ENCODE measurements around the gene ALAS2.
"Not testable (repeated sequence)": the region's sequence is repeated elsewhere in the genome, so short reads cannot be mapped to it uniquely, and the experiment has no call there.

The ALAS2 gene, protein sequence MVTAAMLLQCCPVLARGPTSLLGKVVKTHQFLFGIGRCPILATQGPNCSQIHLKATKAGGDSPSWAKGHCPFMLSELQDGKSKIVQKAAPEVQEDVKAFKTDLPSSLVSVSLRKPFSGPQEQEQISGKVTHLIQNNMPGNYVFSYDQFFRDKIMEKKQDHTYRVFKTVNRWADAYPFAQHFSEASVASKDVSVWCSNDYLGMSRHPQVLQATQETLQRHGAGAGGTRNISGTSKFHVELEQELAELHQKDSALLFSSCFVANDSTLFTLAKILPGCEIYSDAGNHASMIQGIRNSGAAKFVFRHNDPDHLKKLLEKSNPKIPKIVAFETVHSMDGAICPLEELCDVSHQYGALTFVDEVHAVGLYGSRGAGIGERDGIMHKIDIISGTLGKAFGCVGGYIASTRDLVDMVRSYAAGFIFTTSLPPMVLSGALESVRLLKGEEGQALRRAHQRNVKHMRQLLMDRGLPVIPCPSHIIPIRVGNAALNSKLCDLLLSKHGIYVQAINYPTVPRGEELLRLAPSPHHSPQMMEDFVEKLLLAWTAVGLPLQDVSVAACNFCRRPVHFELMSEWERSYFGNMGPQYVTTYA

DNA sequence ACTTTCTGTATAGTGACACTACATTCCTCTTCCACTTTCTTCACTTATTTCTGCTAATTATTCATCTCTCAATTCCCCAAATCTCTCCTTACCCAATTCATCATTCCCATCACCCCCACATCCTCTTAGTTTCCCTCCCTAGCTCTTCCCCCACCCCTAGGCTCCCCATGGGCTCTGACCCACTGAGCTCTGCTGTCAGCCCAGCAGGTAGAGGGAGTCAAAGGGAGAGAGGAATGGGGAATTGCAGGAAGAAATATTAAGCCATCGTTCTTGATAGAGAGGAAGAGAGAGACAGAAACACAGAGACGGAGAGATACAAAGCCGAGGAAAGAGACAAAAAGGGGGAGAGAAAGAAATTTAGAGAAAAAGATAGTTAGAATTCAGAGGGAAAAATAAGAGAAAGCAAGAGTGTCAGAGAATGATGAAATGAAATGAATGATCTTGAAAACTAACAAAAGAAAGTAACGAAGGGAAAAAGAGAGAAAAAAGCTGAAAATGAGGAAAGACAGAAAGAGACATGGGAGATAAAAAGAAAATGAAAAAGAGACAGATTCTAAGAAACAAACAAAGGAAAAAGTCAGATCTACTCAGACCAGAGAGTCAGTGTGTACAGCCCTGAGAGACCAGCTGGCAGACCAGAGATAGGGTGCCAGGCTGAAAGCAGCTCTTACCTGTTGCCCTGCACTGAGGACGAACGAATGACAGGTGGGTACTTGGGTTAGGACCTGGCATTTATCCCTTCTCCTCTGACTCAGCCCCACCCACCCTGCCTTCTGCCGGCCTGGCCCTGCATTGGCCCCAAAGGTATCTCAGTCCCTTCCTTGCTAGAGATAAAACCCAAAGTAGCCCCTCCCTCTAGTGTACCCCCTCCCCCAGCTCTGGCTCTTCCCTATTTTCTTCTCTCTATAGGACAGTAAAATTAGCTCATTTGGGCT lies at the start of gene ALAS2:
Gene ALAS2 (minus strand): TSS at position 707 of the 935 bp plus-strand sequence. CDS start 4,977 bp downstream, outside the sequence.
- no peak for DNase-seq

DNA sequence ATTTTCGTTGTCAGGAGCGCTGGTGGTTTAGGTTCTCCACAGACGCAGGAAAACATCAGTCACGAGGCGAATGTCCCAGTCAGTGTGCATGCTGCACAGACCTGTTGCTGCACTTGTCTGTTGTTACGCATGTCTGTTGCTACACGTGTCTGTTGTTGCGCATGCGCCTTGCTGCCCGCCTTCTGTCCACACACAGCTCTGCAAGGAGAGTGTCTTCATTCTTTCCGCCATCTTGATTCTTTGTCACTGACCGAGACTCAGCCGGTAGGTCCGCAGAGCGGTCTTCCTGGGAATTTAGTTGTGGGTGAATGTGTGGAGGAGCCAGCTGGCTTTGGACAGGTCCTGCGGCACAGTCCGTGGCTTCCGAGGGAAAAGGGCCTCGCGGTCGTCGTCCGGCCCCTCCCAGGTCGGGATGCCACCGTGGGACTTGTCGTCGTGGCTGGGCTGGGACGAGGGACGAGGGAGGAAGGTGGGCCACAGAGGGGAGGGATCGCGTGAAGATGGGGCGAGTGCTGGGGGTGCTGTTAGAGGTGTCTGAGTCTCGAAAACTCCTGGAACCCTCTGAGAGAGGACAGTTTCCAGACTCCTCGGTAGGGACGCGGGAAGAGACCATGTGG lies 44.2 kb upstream of the ALAS2 start, which contains the start of gene PAGE2B:
Gene PAGE2B (plus strand): TSS at position 180 of the 617 bp plus-strand sequence. CDS start 1,012 bp downstream, outside the sequence.
- DNase-seq = no peak

DNA sequence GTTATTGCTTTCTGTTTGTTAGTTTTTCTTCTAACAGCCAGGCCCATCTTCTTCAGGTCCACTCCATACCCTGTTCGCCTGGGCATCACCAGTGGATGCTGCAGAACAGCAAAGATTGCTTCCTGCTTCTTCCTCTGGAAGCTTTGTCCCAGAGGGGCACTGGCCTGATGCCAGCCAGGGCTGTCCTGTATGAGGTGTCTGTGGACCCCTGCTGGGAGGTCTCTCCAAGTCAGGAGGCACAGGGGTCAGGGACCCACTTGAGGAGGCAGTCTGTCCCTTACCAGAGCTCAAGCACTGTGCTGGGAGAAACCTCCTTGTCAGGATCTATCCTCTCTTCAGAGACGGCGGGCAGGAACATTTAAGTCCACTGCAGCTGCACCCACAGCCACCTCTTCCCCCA lies 41.5 kb upstream of the ALAS2 start:
- no peak for DNase-seq

DNA sequence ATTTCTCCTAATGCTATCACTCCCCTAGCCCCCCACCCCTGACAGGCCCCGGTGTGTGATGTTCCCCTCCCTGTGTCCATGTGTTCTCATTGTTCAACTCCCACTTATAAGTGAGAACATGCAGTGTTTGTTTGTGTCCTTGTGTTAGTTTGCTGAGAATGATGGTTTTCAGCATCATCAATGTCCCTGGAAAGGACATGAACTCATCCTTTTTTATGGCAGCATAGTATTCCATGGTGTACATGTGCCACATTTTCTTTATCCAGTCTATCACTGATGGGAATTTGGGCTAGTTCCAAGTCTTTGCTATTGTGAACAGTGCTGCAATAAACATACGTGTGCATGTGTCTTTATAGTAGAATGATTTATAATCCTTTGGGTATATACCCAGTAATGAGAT lies 36.4 kb upstream of the ALAS2 start:
- not testable (repeated sequence) for DNase-seq

DNA sequence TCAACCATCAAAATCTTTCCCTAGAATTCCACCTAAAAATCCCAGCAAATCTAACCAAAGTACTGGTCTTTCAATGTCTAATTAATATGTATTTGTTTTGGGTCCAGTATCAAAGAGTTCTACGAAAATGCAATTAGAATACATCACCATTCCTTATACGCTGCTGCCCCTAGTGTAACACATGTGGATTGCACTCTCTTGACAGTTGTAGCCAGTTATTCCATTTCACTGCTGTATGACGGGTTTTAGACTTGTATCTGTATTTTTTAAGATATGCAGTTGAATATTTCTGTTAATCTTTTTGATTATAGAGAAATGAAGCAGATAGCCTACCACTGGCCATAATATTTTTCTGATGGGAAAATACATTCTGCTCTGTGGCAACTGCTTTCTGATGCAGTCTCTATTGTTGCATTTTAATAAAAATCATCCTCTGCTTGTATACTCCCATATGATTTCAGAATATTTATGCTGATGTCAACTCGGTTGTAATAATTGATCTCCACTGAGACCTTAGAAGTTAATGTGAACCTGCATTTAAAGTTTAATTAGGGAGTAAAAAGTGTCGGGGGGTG lies 27.0 kb upstream of the ALAS2 start:
- DNase-seq = peak; percentile 8

DNA sequence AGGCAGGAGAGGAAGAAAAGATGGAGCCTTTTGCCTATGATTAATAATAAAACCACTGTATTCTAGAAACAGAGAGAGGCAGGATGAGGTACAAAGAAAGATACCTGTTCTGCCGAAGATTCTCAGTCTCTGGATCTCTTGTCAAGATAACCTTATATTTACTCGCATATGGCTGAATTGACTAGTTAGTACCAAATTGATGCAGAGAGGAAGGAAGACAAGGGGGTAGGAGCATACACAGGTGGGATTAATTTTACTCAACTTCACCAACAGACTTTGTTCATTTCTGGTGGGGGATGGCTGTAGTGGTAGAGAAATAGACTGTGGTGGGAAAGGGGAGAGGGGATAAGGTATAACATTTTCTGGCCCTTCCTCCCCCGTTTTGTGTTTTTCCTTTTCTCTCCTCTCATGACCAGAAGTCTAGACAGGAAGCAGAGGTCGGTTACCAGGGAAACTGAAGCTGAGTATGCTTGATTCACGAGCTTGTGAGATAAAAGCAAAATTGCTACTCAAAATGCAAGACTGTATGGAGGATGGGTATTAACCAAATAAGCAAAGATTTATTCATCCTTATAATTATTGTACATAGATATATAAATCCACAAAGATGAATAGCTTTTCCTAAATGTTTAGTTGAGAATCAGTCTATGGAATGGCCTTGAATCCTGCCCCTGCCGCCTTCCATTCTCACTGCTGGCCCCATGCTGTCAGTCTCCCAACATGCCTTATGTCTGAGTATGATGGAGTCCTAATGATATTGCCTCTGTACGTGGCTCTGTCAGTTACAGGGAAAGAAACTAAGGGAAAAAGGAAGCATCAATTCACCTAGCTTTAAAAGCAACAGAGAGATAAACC lies 26.3 kb upstream of the ALAS2 start:
- peak; percentile 16 for DNase-seq

DNA sequence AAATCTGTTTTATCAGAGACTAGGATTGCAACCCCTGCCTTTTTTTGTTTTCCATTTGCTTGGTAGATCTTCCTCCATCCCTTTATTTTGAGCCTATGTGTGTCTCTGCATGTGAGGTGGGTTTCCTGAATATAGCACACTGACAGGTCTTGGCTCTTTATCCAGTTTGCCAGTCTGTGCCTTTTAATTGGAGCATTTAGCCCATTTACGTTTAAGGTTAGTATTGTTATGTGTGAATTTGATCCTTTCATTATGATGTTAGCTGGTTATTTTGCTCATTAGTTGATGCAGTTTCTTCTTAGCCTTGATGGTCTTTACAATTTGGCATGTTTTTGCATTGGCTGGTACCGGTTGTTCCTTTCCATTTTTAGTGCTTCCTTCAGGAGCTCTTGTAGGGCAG lies 19.8 kb upstream of the ALAS2 start:
- not testable (repeated sequence) for DNase-seq

DNA sequence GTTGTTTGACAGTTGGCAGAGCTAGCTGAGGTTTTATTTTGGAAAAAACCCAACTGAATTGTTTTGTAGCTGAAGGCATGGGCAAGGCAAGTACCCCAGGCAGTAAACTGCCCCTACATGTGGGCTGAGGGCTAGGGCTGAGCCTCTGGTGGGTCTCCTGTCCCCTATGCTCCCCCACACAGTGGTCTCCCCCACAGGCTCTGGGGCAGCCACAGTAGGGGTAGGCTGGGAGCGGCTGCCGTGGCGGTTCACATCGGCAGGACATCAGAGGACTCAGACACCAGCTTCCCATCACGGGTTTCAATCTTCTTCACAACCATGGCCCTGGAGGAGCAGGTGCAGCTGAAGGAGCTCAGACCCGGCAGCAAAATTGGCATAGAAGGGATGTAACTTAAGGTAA lies 10.7 kb upstream of the ALAS2 start:
- DNase-seq = no peak

DNA sequence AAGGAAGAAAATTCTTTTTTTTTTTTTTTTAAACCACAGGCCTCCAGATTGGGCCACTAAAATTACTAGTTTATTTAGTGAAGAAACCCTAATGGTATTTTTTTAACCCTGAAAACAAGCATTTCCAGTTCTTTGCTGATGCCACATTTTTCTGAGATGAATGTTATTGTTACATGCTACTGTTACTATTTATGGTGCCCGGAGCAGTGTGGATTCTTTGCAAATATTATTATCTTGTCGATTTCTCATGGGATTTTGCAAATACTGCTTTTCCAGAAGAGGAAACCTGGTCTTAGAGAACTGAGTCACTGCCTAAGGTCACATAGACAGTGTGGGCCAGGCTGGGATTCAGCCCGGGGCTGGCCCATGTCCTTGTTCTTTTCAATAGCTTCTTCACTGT lies 8.7 kb upstream of the ALAS2 start:
- peak; percentile 4 for DNase-seq

DNA sequence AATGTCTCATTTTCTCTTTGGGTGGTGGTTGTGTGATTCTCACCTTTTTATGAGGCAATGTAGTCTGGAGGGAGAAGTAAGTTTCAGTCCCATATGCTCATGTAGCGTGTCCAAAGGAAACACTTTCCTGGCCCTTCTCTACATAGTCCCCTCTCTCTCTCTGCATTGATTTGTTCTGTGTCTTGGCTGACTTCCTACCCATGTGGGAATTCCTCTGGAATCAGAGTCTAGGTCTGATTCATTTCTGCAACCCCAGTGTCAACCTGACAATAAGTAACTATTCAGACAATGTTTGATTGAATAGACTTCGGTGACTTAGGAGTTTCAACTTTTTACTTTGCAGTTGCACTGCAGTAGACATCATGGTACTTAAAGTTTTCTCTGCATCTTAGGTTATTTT lies 2.7 kb upstream of the ALAS2 start:
- no peak for DNase-seq

DNA sequence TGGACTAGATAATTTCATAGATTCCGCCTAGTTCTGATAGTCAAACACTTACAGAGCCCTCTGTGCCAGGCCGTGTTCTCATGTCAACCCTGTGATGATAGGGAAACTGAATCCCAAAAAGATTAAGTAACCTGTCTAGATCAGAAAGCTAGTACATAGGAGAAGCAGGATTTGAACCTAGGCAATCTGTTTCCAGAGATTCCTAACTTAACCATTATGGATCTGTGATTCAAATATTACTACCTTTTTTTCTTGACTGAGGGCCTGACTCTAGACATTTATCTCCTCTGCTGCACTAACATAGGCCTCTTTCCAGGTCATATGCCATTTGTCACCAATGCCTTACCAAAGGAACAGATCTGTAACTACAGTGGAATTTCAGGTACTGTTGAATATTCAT lies 1.5 kb downstream of the ALAS2 start:
- no peak for DNase-seq

DNA sequence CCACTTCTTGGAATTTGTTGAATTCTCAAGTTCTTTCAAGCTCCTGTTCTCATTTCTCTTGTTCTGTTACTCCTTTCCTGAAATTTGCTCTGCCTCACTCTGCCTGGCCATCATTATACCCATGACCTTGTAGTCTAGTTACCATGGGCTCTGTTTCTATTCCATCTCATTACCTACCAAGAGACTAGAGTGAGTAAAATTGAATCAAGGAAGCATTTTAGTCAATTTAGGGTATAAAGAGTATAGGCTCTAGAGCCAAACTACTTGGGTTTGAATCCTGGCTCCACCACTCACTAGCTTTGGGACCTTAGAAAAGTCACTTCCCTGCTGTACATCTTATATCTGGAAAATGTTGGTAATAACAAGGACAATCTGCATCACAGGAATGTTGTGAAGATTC lies 2.2 kb downstream of the ALAS2 start:
- DNase-seq = no peak

DNA sequence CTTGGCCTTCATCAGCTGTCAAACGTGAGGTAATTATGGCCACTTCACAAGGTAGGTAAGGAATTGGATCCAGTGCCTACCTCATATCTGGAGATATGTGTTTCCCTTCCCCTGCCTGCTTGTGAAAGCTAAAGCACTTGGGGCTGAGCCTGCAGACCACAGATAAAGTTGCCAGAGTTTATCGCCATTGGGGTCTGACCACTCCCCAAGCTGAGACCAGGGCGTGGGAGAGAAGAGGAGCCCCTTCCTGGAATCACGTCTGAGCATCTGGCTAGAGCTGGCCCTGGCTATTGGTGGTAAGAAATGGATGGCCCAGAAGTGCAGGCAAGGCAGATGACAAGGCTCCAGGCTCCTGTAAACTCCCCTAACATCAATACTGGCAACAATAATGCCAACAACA lies 2.7 kb downstream of the ALAS2 start:
- no peak for DNase-seq

DNA sequence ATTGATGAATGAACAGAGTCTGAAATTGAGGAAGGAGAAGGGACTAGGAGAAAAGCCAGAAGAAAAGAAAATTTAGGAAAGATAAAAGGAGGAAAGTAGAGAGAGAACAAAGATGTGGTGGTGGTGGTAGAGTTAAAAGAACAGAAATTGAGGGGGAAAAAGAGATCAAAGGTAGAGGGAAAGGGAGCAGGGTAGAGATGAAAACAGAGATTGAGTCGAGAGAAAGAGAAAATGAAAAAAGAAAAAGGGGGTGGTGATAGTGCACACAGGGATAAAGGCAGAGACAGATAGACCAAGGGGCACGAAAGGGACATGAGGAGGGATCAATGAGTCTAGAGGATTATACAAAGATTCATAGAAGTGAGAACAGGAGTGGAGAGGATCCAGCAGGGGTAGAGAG lies 3.9 kb downstream of the ALAS2 start:
- DNase-seq = no peak

DNA sequence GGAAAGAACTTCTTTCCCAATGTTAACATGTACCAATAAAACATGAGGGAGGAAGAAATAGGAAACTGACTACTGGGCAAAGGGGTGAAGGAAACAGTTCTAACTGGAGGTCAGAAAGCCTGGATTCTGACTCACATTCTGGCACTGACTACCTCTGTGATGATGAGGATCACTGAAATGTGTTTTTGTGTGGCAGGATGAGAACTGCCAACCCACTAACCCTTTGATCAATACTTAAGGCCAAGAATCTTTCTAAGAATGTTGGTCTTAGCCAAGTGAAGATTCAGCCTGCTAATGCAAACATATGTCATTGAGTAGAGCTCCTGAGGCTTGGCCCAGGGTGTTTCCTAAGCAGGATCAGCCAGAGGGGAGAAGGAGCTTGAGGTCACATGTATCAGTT lies 4.6 kb downstream of the ALAS2 start:
- no peak for DNase-seq

DNA sequence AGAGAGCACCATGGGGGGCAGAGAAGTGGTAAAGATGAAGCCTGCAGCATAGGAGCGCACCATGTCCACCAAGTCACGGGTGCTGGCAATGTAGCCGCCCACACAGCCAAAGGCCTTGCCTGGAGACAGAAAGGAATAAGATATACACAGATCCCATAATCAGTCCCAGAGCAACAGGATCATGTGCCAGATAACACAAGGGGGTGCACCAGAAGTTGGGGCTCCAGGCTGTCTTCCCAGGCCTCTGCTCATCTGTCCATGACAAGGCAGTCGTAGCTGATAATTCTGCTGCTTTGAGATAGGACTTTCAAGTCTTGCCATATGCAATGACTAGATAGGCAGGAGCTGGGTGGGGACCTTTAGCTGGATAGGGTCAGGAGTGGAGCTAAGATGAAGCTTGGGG lies 15.9 kb downstream of the ALAS2 start:
- no peak for DNase-seq

DNA sequence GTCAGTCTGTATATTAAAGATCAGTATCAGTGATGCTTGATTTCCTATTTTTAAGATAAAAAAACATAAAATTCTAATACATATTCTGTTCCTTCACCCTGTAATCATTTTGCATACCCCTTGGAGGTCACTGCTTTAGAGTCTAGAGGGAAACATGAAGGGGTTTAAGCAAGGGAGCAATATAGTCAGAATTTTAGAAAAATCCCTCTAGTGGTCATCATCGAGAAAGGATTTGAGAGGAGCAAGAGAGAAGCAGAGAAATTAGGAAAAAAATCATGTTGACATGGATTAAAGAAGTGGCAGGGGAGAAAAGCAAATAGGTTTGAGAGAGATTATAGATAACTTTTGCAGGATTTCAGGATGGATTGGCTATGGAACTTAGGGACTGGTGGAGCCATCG lies 19.5 kb downstream of the ALAS2 start:
- no peak for DNase-seq

DNA sequence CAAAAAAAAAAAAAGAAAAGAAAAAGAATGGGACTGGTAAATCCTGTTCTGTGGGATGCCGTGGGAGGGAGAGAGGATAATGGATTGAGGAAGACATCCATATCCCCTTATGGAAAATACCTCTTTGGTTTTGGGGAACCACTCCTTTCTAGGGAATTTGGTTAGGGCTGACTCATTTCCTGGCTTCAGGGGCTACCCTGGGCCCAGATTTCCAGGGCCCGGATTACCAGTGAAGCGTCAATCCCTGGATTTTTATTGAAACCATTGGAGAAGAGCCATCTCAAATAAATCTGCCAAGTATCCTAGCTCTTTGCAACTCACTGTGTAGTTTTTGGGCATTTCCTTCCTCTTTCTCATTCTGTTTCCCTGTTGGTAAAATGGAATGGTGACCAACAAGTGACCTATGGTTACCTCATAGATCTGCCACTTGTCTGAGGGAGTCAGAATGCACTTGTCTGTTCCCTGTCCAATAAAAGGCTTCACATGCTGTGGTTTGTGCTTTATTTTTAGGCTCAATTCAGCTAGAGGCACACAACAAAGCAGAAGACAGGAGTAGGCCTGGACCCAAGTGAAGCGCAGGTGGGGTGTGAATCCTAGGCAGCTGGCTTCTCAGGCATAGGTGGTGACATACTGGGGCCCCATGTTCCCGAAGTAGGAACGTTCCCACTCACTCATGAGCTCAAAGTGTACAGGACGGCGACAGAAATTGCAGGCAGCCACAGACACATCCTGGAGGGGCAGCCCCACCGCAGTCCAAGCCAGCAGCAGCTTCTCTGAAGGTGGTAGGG lies 22.0 kb downstream of the ALAS2 start:
- peak; percentile 47 for DNase-seq

DNA sequence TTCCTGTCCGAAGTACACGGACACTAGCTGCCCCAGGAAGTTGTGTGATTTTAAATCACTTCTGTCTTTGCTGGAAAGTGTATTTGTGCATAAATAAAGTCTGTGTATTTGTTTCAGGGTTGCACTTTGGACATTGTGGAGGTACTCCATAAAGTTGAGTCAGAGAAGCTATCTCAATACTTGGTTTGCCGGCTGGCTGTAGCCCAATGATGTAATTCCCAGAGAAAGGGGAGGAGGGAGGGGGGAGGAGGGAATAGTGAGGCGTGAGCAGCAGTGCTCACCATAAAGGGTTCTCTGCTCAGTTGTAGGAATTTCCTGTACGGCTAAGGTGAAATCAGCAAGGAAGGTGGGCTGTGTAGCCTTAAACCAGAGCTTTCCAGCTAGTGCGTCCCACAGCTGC lies 23.1 kb downstream of the ALAS2 start:
- peak; percentile 59 for DNase-seq

DNA sequence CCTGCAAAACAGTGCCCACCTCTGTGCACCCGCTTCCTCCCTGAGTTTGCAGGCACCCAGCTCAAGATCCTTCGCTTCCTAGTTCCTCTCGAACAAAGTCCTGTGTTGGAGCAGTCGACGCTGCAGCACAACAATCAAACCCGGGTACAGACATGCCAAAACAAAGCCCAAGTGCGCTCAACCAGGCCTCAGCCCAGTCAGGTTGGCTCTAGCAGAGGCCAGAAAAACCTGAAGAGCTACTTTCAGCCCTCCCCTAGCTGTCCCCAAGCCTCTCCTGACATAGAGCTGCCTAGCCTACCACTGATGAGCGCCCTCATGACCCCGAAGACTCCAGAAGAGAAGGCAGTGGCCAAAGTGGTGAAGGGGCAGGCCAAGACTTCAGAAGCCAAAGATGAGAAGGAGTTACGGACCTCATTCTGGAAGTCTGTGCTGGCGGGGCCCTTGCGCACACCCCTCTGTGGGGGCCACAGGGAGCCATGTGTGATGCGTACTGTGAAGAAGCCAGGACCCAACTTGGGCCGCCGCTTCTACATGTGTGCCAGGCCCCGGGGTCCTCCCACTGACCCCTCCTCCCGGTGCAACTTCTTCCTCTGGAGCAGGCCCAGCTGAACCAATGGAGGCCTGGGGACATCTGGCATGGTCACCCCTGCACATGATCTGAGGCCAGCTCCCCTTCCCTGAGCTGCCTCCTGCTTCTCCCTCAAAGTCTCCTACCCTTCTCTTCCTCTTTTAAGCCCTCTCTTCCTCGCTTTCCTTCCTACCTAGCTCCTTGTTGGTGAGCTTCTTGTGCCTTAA lies 23.8 kb downstream of the ALAS2 start:
- DNase-seq = no peak
